AG04450 (cell line): ENCODE data around the gene ISOC2. TPM values are rescaled to one million over a fixed set of nuclear protein-coding genes. Genes with fewer than 3 reads are reported as not detected.

Source experiments
- CTCF ChIA-PET: fragments of 300-600, 350-600 bp; formaldehyde crosslinking; extraction: SDS; loops from one replicate; lab custom pipeline; 2022; ENCODE audit warnings: antibody characterized with exemption, inconsistent platforms; lab: Charles Lee
- POLR2A ChIA-PET: fragments of 350-600 bp; formaldehyde crosslinking; extraction: SDS; loops from one replicate; lab custom pipeline; 2021; ENCODE audit warnings: antibody characterized with exemption, inconsistent platforms; lab: Yijun Ruan, JAX
- DNase-seq: peaks from one replicate; pipeline ENCODE4 v3.0.0-alpha.2; 2011; ENCODE audit warnings: low read depth, low spot score
- H3K27ac ChIP-seq: one replicate; pipeline ENCODE4 v1.5.1; 2012; ENCODE audit warnings: low read depth, low read length, control low read depth
- H3K27me3 ChIP-seq: one replicate; pipeline ENCODE4 v1.6.0; 2012; ENCODE audit warnings: low read length; ENCODE audit not compliant: control insufficient read depth, insufficient read depth
- H3K4me3 ChIP-seq: 2 replicates; pipeline ENCODE4 v1.5.1; 2011; ENCODE audit warnings: mild to moderate bottlenecking, low read depth, low read length, control low read depth
- H3K9me3 ChIP-seq: 2 replicates; pipeline ENCODE4 v1.5.1; 2012; ENCODE audit warnings: low read length; ENCODE audit not compliant: control insufficient read depth, insufficient read depth
- polyA plus RNA-seq: library from polyadenylated mRNA; depleted of rRNA; stranded (reverse); fragments of >200 nt; gene quantifications from 2 replicates; pipeline ENCODE4 v1.2.3, GENCODE V29; 2011; rRNA removed
- TF ChIP-seq, protein P1 (sequence below): IDR thresholded peaks from 2 replicates; pipeline ENCODE4 v1.5.1; 2011; ENCODE audit warnings: low read depth, low read length, control low read depth, inconsistent platforms

ISOC2 gene
- polyA plus RNA-seq, 1 experiment, result 45.1 TPM

GRCh38 chr19:55405638-55406037, 55.8 kb downstream of the ISOC2 start:
- H3K4me3 ChIP-seq, result peak overlapping the region; percentile 83
- H3K9me3 ChIP-seq, result no peaks in the 10 kb centered on the region
- ChIA-PET POLR2A (interaction anchor here (0.6 to 5.3 kb wide), 2 partner anchors 14 to 74 kb away, joined by 3 to 93 read pairs; no protein-coding TSS in a partner anchor), CTCF (interaction anchor here (0.9 to 1.5 kb wide), 2 partner anchors 98 to 201 kb away, joined by 3 to 4 read pairs; no protein-coding TSS in a partner anchor)
- no peak overlapping the region for H3K27ac ChIP-seq
- no peak for DNase-seq
- TF ChIP-seq, protein P1, sequence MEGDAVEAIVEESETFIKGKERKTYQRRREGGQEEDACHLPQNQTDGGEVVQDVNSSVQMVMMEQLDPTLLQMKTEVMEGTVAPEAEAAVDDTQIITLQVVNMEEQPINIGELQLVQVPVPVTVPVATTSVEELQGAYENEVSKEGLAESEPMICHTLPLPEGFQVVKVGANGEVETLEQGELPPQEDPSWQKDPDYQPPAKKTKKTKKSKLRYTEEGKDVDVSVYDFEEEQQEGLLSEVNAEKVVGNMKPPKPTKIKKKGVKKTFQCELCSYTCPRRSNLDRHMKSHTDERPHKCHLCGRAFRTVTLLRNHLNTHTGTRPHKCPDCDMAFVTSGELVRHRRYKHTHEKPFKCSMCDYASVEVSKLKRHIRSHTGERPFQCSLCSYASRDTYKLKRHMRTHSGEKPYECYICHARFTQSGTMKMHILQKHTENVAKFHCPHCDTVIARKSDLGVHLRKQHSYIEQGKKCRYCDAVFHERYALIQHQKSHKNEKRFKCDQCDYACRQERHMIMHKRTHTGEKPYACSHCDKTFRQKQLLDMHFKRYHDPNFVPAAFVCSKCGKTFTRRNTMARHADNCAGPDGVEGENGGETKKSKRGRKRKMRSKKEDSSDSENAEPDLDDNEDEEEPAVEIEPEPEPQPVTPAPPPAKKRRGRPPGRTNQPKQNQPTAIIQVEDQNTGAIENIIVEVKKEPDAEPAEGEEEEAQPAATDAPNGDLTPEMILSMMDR, result no peak
- H3K27me3 ChIP-seq, result no peaks in the 10 kb centered on the region

Other genes with a start within 250 kb of the ISOC2 start
- 0.87 and 1.2 TPM in 2 replicates for gene TMEM86B, start 232.9 kb downstream of the ISOC2 start, polyA plus RNA-seq
- 24.5 and 30.1 TPM in 2 replicates for gene PPP6R1, start 202.6 kb downstream of the ISOC2 start, polyA plus RNA-seq
- gene HSPBP1, start 181.5 kb downstream of the ISOC2 start, polyA plus RNA-seq, result 18.5 and 27.4 TPM in 2 replicates
- gene BRSK1, start 177.6 kb downstream of the ISOC2 start, polyA plus RNA-seq, result 9.5 and 11.2 TPM in 2 replicates
- not detected in 2 replicates for gene TMEM150B, start 136.3 kb downstream of the ISOC2 start, polyA plus RNA-seq
- gene KMT5C, start 121.8 kb downstream of the ISOC2 start, polyA plus RNA-seq, result 2.6 and 3.7 TPM in 2 replicates
- gene COX6B2, start 106.9 kb downstream of the ISOC2 start, polyA plus RNA-seq, result 0.16 and 0.19 TPM in 2 replicates
- not detected in 2 replicates for gene GARIN5B, start 98.4 kb downstream of the ISOC2 start, polyA plus RNA-seq
- gene IL11, start 91.2 kb downstream of the ISOC2 start, polyA plus RNA-seq, result 14.8 and 19.9 TPM in 2 replicates
- 0.32 and 0.50 TPM in 2 replicates for gene TMEM190, start 84.8 kb downstream of the ISOC2 start, polyA plus RNA-seq
- gene TMEM238, start 77.3 kb downstream of the ISOC2 start, polyA plus RNA-seq, result not detected in 2 replicates
- 325 and 535 TPM in 2 replicates for gene RPL28, start 75.7 kb downstream of the ISOC2 start, polyA plus RNA-seq
- 28.9 and 39.0 TPM in 2 replicates for gene UBE2S, start 53.9 kb downstream of the ISOC2 start, polyA plus RNA-seq
- gene SHISA7, start 18.3 kb downstream of the ISOC2 start, polyA plus RNA-seq, result 0.01 TPM in 1 of 2 replicates, not detected in the other
- not detected in 2 replicates for gene C19orf85, start 3.1 kb upstream of the ISOC2 start, polyA plus RNA-seq
- 0.12 and 0.31 TPM in 2 replicates for gene ZNF628, start 15.0 kb upstream of the ISOC2 start, polyA plus RNA-seq
- gene NAT14, start 23.5 kb upstream of the ISOC2 start, polyA plus RNA-seq, result 19.4 and 30.6 TPM in 2 replicates
- 2.1 and 3.1 TPM in 2 replicates for gene SSC5D, start 26.8 kb upstream of the ISOC2 start, polyA plus RNA-seq
- 0.10 and 0.15 TPM in 2 replicates for gene SBK2, start 75.5 kb upstream of the ISOC2 start, polyA plus RNA-seq
- not detected in 2 replicates for gene SBK3, start 83.9 kb upstream of the ISOC2 start, polyA plus RNA-seq
- 4.2 and 5.1 TPM in 2 replicates for gene ZNF579, start 119.2 kb upstream of the ISOC2 start, polyA plus RNA-seq
- 3.7 and 4.5 TPM in 2 replicates for gene FIZ1, start 137.9 kb upstream of the ISOC2 start, polyA plus RNA-seq
- gene ZNF524, start 138.6 kb upstream of the ISOC2 start, polyA plus RNA-seq, result 2.6 and 3.5 TPM in 2 replicates
- gene ZNF865, start 144.0 kb upstream of the ISOC2 start, polyA plus RNA-seq, result 0.88 and 1.4 TPM in 2 replicates
- gene ZNF784, start 162.9 kb upstream of the ISOC2 start, polyA plus RNA-seq, result 1.9 and 2.8 TPM in 2 replicates
- 7.3 and 14.0 TPM in 2 replicates for gene ZNF580, start 179.4 kb upstream of the ISOC2 start, polyA plus RNA-seq
- 19.1 and 22.9 TPM in 2 replicates for gene ZNF581, start 182.0 kb upstream of the ISOC2 start, polyA plus RNA-seq
- 6.2 and 8.7 TPM in 2 replicates for gene CCDC106, start 186.6 kb upstream of the ISOC2 start, polyA plus RNA-seq
- gene U2AF2, start 193.4 kb upstream of the ISOC2 start, polyA plus RNA-seq, result 90.7 and 130 TPM in 2 replicates
- gene EPN1, start 213.6 kb upstream of the ISOC2 start, polyA plus RNA-seq, result 32.1 and 44.1 TPM in 2 replicates